ENCODE results near the gene SNCAIP. TPM values are rescaled to one million over a fixed set of nuclear protein-coding genes. Genes with fewer than 3 reads are reported as not detected.
"Not testable (repeated sequence)": the region's sequence is repeated elsewhere in the genome, so short reads cannot be mapped to it uniquely, and the experiment has no call there.

SNCAIP gene
- total RNA-seq, 2 donors from 2014 or later: 8.1 to 9.5 TPM

DNA sequence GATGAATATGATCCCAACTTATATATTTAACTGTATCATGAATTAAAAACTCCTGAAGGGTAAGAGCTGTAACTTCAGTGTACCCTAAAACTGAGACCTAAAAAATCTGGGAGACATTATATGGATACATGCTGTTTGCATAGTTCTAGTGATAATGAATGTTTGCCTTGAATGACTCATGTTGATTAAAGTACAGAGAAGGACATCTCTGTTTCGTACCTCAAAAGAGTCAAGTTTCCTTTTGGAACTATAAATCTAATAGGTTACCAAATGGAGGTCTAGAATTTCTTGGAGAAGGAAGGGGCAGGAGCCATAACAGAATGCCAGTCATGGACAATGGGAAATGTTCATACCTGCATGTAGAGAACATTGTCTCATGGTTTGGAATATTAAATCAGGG, 168.1 kb downstream of the SNCAIP start:
- no peak overlapping the region for H3K4me3 ChIP-seq
- H3K9me3 ChIP-seq: no peaks in the 10 kb centered on the region
- H3K4me1 ChIP-seq: no peaks in the 10 kb centered on the region
- H3K27me3 ChIP-seq: no peaks in the 10 kb centered on the region
- no peaks in the 10 kb centered on the region for H3K36me3 ChIP-seq
- no peak for TF ChIP-seq CTCF (IDR thresholded peaks at IDR 0.05)
- no peak for DNase-seq (ENCODE audit: low spot score)
- H3K27ac ChIP-seq: no peak overlapping the region

DNA sequence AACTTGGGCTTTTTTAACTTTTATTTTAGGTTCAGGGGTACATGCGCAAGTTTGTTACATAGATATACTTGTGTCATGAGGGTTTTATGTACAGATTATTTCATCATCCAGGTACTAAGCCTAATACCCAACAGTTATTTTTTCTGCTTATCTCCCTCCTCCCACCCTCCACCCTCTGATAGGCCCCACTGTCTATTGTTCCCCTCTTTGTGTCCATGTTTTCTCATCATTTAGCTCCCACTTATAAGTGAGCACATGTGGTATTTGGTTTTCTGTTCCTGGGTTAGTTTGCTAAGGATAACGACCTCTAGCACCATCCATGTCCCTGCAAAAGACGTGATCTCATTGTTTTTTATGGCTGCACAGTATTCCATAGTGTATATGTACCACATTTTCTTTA, 172.1 kb downstream of the SNCAIP start:
- Histone ChIP-seq H3K9me3 (no peaks in the 10 kb centered on the region), H3K4me1 (no peaks in the 10 kb centered on the region), H3K4me3 (no peak overlapping the region), H3K27me3 (no peaks in the 10 kb centered on the region), H3K36me3 (no peaks in the 10 kb centered on the region), H3K27ac (no peak overlapping the region)
- DNase-seq (ENCODE audit: low spot score): no peak
- no peak for TF ChIP-seq CTCF (IDR thresholded peaks at IDR 0.05)

- no peaks in the 10 kb centered on the region for H3K9me3 ChIP-seq
- no peak for TF ChIP-seq CTCF (IDR thresholded peaks at IDR 0.05)
- H3K36me3 ChIP-seq: no peaks in the 10 kb centered on the region
- H3K27ac ChIP-seq: no peak overlapping the region
- no peak overlapping the region for H3K4me3 ChIP-seq
- H3K4me1 ChIP-seq: no peaks in the 10 kb centered on the region
- no peak for DNase-seq (ENCODE audit: low spot score)
- H3K27me3 ChIP-seq: no peaks in the 10 kb centered on the region
Observed at GRCh38 chr5:122485226-122485625, 173.2 kb downstream of the SNCAIP start.

DNA sequence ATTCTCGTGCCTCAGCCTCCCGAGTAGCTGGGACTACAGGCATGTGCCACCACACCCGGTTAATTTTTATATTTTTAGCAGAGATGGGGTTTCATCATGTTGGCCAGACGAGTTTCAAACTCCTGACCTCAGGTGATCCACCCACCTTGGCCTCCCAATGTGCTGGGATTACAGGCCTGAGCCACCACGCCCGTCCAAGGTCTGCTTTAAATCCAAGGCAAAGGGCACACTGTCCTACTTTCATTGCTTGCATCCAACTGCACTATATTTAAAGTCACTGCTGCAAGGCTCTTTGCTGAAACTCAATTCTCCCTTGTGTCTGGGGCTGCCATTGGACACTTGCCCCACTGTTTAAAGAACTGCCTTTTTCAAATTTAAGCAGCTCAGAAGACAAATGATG, 174.6 kb downstream of the SNCAIP start:
- not testable (repeated sequence) for H3K4me3 ChIP-seq; H3K4me1 ChIP-seq; H3K9me3 ChIP-seq; H3K36me3 ChIP-seq; H3K27me3 ChIP-seq; DNase-seq (ENCODE audit: low spot score); H3K27ac ChIP-seq

DNA sequence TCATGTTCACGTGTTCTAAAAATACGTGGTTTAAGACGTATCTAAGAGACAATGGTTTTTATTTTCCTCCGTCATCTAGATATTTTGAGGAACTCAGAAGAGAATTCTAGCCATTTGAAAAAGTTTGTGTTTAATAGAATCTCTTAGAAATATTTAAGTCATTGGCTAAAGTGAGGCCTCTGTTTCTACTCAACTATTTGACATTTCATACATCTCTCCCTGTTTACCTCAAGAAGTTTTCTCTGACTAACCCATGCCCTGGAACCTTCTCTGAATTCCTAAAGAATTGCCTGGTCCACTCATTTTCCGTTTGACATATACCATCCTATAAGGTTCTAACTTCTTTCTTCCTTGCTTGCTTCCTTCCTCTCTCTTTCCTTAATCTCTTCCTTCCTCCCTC, 178.7 kb downstream of the SNCAIP start:
- Histone ChIP-seq H3K27me3 (no peaks in the 10 kb centered on the region), H3K36me3 (no peaks in the 10 kb centered on the region), H3K9me3 (no peaks in the 10 kb centered on the region), H3K4me1 (no peaks in the 10 kb centered on the region), H3K4me3 (no peak overlapping the region), H3K27ac (no peak overlapping the region)
- DNase-seq (ENCODE audit: low spot score): no peak
- no peak for TF ChIP-seq CTCF (IDR thresholded peaks at IDR 0.05)

DNA sequence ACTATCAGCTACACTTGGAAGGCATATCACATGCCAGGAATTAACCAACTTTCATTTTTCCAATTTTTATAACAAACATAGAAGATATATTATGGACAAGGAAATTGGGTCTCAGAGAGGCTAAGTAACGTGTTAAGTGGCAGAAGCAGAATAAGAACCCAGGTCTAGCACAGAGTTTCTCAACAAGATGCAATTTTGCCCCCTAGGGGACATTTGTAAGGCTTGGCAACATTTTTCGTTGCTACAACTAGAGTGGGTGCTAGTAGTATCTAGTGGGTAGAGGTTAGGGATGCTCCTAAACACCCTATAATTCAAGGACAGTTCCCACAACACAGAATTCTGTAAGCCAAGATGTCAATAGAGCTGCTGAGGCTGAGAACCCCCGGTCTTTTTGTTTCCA, 180.6 kb downstream of the SNCAIP start:
- Histone ChIP-seq H3K36me3 (no peaks in the 10 kb centered on the region), H3K4me3 (no peak overlapping the region), H3K9me3 (no peaks in the 10 kb centered on the region), H3K27me3 (no peaks in the 10 kb centered on the region), H3K27ac (no peak overlapping the region), H3K4me1 (no peaks in the 10 kb centered on the region)
- DNase-seq (ENCODE audit: low spot score): no peak
- no peak for TF ChIP-seq CTCF (IDR thresholded peaks at IDR 0.05)

Measured in right atrium auricular region (tissue), 2 donors.